ENCODE results near the gene FMC1.
"Not testable (repeated sequence)": the region's sequence is repeated elsewhere in the genome, so short reads cannot be mapped to it uniquely, and the experiment has no call there.

The FMC1 gene

DNA sequence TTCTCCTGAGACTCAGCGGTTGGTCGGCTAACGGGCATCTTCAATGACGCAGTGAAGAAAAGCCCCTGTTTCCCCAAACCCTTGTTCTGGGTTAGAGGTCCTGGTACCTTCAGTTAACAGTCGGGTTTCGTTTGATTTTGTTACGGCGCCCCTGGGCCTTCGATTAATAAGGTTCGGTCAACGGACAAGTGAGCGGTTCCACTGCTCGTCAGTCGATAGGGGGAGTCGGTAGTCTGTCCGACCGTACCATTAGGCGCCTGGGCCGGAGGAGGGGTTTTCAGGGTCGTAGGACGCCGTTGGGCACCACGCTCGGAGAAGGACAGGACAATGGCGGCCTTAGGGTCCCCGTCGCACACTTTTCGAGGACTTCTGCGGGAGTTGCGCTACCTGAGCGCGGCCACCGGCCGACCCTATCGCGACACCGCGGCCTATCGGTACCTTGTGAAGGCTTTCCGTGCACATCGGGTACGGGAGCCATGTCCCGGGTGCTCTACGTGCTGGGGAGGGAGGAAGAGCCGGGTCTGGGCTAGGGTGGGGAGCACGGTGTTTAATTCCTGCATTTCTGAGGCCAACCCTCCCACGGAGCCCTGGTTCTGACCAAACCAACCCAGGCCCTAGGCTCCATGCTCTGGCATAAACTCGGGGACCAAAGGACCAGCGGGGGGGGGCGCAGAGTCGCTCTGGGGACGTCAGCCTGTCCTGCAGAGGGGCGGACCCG, at the start of gene FMC1:
Gene FMC1, plus strand, starts transcription at position 280 of the 718 bp plus-strand sequence. Its CDS starts 48 bp downstream, at position 328.
- peak; percentile 91 for DNase-seq (ENCODE audit: low spot score)

DNA sequence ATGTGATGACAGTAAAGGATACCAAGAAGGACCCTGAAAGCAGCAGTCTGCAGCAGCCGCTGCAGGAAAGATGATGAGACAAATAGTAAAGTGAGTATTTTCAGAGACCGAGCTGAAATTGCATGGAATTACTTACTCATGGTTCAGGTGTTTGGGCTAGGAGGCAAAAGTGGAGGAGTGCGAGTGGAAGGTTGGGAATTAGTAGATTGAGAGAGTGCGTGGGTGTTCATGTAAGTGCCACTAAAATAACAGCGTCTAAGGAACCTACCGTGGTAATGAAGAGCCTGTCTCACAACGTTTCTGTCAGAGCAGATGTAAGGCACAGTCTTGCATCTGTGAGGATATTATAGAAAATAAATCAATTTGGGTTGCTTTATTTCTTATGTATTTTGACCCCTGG, 48.3 kb upstream of the FMC1 start:
- no peak for DNase-seq (ENCODE audit: low spot score)

DNA sequence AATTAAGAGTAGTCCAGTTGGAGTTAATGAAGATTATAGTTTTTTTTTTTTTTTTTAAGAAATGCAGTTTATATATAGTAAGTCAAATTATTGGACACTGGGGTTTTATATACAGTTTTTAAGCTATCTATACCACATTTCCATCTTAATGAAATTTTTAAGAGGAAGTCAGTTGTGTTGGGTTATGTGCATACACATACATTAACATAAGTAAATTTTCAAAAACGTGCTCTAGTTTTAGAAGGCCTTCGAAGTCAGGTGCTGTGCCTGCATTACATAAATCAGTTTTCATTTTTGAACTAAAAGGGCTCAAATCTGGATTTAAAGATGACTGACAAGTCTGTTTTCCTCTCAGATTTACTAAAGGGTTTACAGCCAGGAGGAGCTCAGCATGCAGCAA, 47.6 kb upstream of the FMC1 start:
- DNase-seq (ENCODE audit: low spot score) = no peak

- DNase-seq (ENCODE audit: low spot score) = no peak
Measured at GRCh38 chr7:139294241-139294640, 46.9 kb upstream of the FMC1 start.

GRCh38 chr7:139294951-139295575, 46.1 kb upstream of the FMC1 start:
- DNase-seq (ENCODE audit: low spot score) = no peak

DNA sequence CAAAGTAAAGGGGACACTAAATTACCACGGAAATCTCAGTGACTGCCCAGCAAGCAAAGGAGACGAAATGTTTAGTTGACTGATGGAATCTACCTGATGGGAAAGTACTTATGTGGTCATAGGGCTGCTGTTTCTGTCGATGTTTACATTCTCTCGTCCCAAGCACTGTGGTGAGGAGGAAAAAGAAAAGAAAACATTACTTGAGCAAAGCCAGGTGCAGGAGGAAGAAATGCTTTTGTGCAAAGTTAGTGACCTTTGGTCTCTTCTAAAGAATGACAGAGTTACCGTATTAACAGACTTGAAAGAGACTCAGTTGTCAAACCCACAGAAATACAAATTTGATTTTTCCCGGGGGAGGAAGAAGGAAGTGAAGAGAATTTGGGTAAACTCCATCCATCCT, 43.3 kb upstream of the FMC1 start:
- DNase-seq (ENCODE audit: low spot score) = no peak

DNA sequence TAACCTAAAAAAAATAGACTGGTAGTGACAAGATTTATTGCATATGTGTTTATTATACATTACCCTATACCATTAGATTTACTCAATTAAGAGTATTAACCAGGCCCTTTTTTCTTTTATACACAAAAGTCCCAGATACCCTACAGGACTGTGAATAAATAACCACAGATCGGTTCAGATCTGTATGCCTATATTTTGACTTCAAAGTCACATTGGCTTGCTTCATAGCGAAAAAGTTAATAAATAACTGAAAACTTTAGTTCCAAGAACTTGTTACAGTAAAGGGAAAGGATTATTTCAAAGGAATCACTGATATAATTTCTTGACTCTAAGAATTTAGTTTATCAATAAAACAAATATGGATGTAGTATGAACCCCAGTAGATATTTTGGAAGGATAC, 41.8 kb upstream of the FMC1 start:
- no peak for DNase-seq (ENCODE audit: low spot score)

DNA sequence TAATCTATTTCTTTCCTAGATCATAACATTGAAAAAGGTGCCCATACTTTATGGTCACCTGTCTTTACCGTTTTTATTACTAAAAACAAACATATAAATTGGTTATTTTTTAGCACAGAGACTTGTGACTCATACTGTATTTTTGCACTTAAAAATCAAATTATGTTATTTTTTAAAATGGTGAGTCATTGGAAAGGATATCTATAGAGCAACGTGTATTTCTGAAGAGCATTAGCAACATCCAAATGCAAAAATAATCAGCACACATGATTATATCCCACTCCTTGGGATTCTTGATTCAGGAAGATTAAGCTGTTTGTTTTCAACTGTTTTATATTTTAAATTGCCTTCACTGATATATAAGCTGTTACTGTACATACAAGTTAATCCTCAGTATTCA, 40.7 kb upstream of the FMC1 start:
- no peak for DNase-seq (ENCODE audit: low spot score)

DNA sequence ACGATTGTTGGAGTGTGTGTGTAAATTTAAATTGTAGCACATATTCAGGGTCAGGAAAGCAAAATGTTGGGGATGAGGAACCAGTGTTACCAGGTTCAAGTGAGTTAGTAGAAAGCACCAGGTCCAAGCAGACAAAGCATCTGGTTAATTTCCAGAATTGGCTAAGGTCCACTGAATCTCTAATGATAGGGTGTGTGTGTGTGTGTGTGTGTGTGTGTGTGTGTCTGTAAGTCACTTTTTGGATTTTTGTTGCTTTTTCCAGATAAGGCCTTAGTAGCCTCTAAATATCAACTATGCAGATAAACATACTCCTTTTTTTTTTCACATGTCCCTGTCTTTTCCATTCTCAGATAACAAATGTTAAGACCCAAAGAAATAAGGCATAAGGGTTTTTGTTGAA, 36.6 kb upstream of the FMC1 start:
- DNase-seq (ENCODE audit: low spot score) = no peak

GRCh38 chr7:139317939-139318505, 23.1 kb upstream of the FMC1 start:
- no peak for DNase-seq (ENCODE audit: low spot score)

DNA sequence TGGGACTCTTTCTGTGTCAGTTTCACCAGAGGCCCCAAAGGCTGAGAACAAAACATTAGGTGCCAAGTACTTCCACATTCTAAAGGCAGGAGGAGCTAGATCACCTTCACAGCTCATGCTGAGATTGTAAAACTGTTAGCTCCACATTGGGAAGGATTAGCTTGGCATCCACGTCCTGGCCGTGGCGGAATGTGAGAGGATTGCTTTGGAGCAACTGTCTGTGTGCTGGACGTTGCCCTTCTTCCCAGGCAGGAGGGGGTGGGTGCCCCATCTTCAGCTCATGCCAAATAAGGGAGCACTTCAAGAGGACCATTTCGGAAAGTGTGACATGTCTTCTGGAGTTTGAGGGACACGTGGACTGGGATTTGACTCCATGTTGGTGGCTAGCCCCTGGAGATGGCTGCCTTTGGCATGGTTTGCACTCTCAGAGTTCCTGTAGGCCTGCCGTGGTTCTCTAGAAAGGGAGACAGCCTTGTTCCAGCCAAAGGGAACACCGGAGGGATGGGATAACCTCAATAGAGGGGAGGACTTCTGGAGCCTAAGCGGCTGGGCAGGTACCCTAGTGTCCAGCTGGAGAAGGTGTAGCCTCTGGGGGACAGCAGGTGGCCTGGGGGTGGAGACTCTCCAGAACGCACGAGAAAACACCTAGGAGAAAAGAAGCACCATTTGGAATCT, 19.9 kb upstream of the FMC1 start:
- DNase-seq (ENCODE audit: low spot score) = peak; percentile 36

DNA sequence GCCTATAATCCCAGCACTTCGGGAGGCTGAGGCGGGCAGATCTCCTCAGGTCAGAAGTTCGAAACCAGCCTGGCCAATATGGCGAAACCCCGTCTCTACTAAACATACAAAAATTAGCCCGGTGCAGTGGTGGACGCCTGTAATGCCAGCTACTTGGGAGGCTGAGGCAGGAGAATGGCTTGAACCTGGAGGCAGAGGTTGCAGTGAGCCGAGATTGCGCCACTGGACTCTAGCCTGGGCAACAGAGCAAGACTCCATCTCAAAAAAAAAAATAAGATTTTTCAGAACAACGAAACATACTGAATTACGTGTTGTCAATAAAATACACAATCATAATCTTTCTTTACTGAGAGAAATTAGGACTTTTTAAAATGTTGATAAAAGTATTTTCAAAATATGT, 16.4 kb upstream of the FMC1 start:
- not testable (repeated sequence) for DNase-seq (ENCODE audit: low spot score)

DNA sequence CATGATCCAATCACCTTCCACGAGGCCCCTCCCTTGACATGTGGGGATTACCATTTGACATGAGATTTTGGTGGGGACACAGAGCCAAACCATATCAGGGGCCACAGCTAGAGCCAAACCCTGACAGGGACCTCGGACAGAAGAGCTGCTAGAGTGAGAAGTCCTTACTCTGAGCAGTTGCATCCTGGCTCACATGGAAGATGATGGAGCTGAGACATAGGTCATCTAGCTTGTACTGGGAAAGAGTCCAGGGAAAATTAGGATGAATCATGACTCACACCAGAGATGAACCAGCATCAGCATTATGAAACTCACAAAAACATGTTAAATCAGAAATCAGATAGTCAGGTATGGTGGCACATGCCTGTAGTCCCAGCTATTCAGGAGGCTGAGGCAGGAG, 12.8 kb upstream of the FMC1 start:
- peak; percentile 83 for DNase-seq (ENCODE audit: low spot score)

DNA sequence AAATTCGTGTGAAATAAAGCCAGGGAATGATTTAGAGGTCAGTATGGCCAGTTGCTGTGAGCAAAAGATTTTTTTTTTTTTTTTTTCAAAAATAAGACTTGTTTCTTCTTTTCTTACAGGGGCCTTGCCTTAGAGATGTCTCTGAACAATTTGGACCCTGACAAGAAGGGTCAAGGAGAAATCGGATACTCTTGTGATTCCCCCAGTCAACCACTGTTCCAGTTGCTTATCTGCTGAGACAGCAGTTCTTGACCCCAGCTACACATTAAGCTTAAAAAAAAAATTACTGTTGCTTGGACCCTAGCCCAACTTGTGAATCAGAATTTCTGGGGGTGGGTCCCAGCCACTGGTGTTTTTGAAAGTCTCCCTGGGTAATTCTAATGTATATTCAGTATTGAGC, 12.0 kb upstream of the FMC1 start:
- no peak for DNase-seq (ENCODE audit: low spot score)

GRCh38 chr7:139330333-139331030, 10.7 kb upstream of the FMC1 start:
- DNase-seq (ENCODE audit: low spot score) = no peak

- no peak for DNase-seq (ENCODE audit: low spot score)
Measured at GRCh38 chr7:139332697-139333359, 8.3 kb upstream of the FMC1 start.

- DNase-seq (ENCODE audit: low spot score) = not testable (repeated sequence)
Measured at GRCh38 chr7:139333443-139333842, 7.7 kb upstream of the FMC1 start.

- no peak for DNase-seq (ENCODE audit: low spot score)
Measured at GRCh38 chr7:139334399-139335150, 6.6 kb upstream of the FMC1 start.

DNA sequence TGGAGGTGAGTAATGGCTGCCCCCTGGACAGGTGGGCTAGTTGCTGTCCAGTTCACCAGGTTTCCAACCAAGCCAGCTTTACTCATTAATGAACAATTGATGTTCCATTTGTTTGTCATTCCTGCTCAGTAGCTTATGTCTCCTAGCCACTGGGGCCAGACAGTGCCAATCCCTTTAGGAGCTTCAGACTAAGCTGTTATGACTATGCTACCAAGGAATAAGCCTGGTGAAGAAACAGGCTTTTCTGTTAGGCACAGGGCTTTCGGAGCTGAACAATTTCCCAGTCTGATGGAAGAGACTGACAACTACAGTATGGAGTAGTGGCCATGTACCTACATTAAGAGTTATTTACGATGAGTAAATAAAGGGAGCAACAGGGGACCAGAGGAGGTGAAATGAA, 2.1 kb upstream of the FMC1 start:
- DNase-seq (ENCODE audit: low spot score) = no peak

- DNase-seq (ENCODE audit: low spot score) = no peak
Measured at GRCh38 chr7:139339698-139340036, 1.5 kb upstream of the FMC1 start.

Data from AG20443 (cell line).